A673 (cell line): Measurements from ENCODE around the gene NT5M. TPM values are rescaled to one million over a fixed set of nuclear protein-coding genes. Genes with fewer than 3 reads are reported as not detected.

ENCODE experiments used
- BruUV-seq: library from RNA; stranded (reverse); fragments of 400-500 nt; replicated peaks from 2 replicates; lab custom pipeline; 2021; lab: Mats Ljungman, UMichigan
- CTCF ChIA-PET: fragments of 300-600 bp; sonication (Branson Sonifier 250); formaldehyde crosslinking; loops from one replicate; lab custom pipeline; 2022; ENCODE audit warnings: antibody characterized with exemption; lab: Charles Lee
- POLR2A ChIA-PET: fragments of 300-600 bp; sonication (Branson Sonifier 250); formaldehyde crosslinking; loops from one replicate; lab custom pipeline; 2022; ENCODE audit warnings: antibody characterized with exemption; ENCODE audit not compliant: low non-redundant PET; lab: Charles Lee
- DNase-seq: peaks from one replicate; pipeline ENCODE4 v3.0.0-alpha.2; 2015; ENCODE audit warnings: low spot score
- H3K27ac ChIP-seq: fragments of 200-600 bp; sonication (generic); 2 replicates; pipeline ENCODE4 v1.5.1; 2016; ENCODE audit warnings: mixed run types, low read depth, mild to moderate bottlenecking, mixed read lengths, antibody characterized with exemption, low read length; ENCODE audit not compliant: poor library complexity, severe bottlenecking
- H3K27me3 ChIP-seq: fragments of 200-600 bp; sonication (generic); replicated peaks from 2 replicates; pipeline ENCODE4 v1.6.1; 2017; ENCODE audit warnings: mixed run types, low read depth, mild to moderate bottlenecking, mixed read lengths, antibody characterized with exemption, low read length; ENCODE audit not compliant: insufficient read depth, poor library complexity
- H3K36me3 ChIP-seq: fragments of 200-600 bp; sonication (generic); 2 replicates; pipeline ENCODE4 v1.6.1; 2016; ENCODE audit warnings: mixed run types, mild to moderate bottlenecking, mixed read lengths, antibody characterized with exemption, low read length; ENCODE audit not compliant: insufficient read depth, poor library complexity, severe bottlenecking
- H3K4me1 ChIP-seq: fragments of 200-600 bp; sonication (generic); 2 replicates; pipeline ENCODE4 v1.6.1; 2017; ENCODE audit warnings: mixed run types, mild to moderate bottlenecking, mixed read lengths, antibody characterized with exemption, low read length; ENCODE audit not compliant: insufficient read depth, poor library complexity, severe bottlenecking
- H3K4me3 ChIP-seq: fragments of 200-600 bp; sonication (generic); 2 replicates; pipeline ENCODE4 v1.5.1; 2016; ENCODE audit warnings: low read depth, mixed run types, mild to moderate bottlenecking, mixed read lengths, low read length; ENCODE audit not compliant: poor library complexity, severe bottlenecking
- H3K9me3 ChIP-seq: fragments of 200-600 bp; sonication (generic); 2 replicates; pipeline ENCODE4 v1.6.1; 2016; ENCODE audit warnings: mixed run types, low read depth, mild to moderate bottlenecking, mixed read lengths, antibody characterized with exemption, low read length; ENCODE audit not compliant: poor library complexity, severe bottlenecking
- CTCF ChIP-seq: fragments of 300-800, 200-600 bp; sonication (generic); conservative IDR thresholded peaks from 2 replicates; pipeline ENCODE4 v1.5.1; 2017; ENCODE audit warnings: low read depth, mild to moderate bottlenecking, antibody characterized with exemption, low read length, moderate library complexity, mixed read lengths
- EZH2 ChIP-seq: fragments of 200-600 bp; sonication (generic); IDR thresholded peaks from 2 replicates; pipeline ENCODE4 v1.6.1; 2017; ENCODE audit warnings: borderline replicate concordance, low read depth, mild to moderate bottlenecking, mixed read lengths, antibody characterized with exemption, low read length; ENCODE audit not compliant: poor library complexity, severe bottlenecking
- intact Hi-C: fragments of 100-400 bp; cut with micrococcal nuclease; formaldehyde crosslinking; loops from one replicate; pipeline ENCODE4 v1.10.0; 2022; ENCODE audit not compliant: unreplicated experiment
- total RNA-seq: library from RNA; stranded (reverse); gene quantifications from 2 replicates; pipeline ENCODE4 v1.2.3, GENCODE V29; 2021

Gene NT5M
- total RNA-seq, 1 experiment from 2014 or later = 2.6 TPM

- Histone ChIP-seq H3K36me3 (no peaks in the 10 kb centered on the region), H3K27me3 (no peaks in the 10 kb centered on the region), H3K27ac (no peak overlapping the region), H3K4me3 (no peak overlapping the region), H3K9me3 (no peaks in the 10 kb centered on the region), H3K4me1 (no peaks in the 10 kb centered on the region)
- DNase-seq = no peak
- BruUV-seq = no TSS peak
- TF ChIP-seq CTCF (no peak), EZH2 (no peak)
- ChIA-PET POLR2A (no interaction called here), CTCF (no interaction called here)
- intact Hi-C loops = no loop called here
Measured at GRCh38 chr17:17394494-17394893, 91.3 kb downstream of the NT5M start.

GRCh38 chr17:17395246-17395802, 92.2 kb downstream of the NT5M start:
- Histone ChIP-seq H3K27me3 (no peaks in the 10 kb centered on the region), H3K9me3 (no peaks in the 10 kb centered on the region), H3K36me3 (no peaks in the 10 kb centered on the region), H3K4me1 (no peaks in the 10 kb centered on the region), H3K4me3 (no peak overlapping the region), H3K27ac (no peak overlapping the region)
- ChIA-PET CTCF (no interaction called here), POLR2A (no interaction called here)
- BruUV-seq = no TSS peak
- no peak for TF ChIP-seq EZH2
- TF ChIP-seq CTCF = no peak
- no peak for DNase-seq
- intact Hi-C loops = no loop called here

- H3K4me1 ChIP-seq = no peaks in the 10 kb centered on the region
- H3K27ac ChIP-seq = no peak overlapping the region
- POLR2A ChIA-PET = no interaction called here
- H3K36me3 ChIP-seq = no peaks in the 10 kb centered on the region
- no peak overlapping the region for H3K4me3 ChIP-seq
- no peak for TF ChIP-seq CTCF
- no peak for TF ChIP-seq EZH2
- H3K27me3 ChIP-seq = no peaks in the 10 kb centered on the region
- no peak for DNase-seq
- no peaks in the 10 kb centered on the region for H3K9me3 ChIP-seq
- intact Hi-C loops = no loop called here
- CTCF ChIA-PET = no interaction called here
- BruUV-seq = no TSS peak
Measured at GRCh38 chr17:17395885-17396284, 92.7 kb downstream of the NT5M start.

Other genes with a start within 250 kb of the NT5M start
- gene PLD6, start 97.0 kb upstream of the NT5M start, total RNA-seq = 13.4 and 15.5 TPM in 2 replicates
- gene FLCN, start 66.2 kb upstream of the NT5M start, total RNA-seq = 47.6 and 60.2 TPM in 2 replicates
- 157 and 171 TPM in 2 replicates for gene COPS3, start 22.1 kb upstream of the NT5M start, total RNA-seq
- 20.4 and 21.6 TPM in 2 replicates for gene MED9, start 173.6 kb downstream of the NT5M start, total RNA-seq
- gene RASD1, start 193.0 kb downstream of the NT5M start, total RNA-seq = 0.21 and 0.24 TPM in 2 replicates